Stomach (tissue), 9 donors: Measurements from ENCODE around the gene LTB. TPM values are rescaled to one million over a fixed set of nuclear protein-coding genes. Genes with fewer than 3 reads are reported as not detected.

Source experiments
- DNase-seq, 2 donors: peaks; one replicate each; pipeline versions ENCODE4 v3.0.0 to v3.0.0-alpha.2; 2013 to 2019
- H3K27ac ChIP-seq, 5 donors: fragments of 200-600 bp in 4 of 5; sonication (generic) in 4 of 5; one replicate each; pipeline ENCODE4 v1.5.1; 2013 to 2019; ENCODE audit warnings: mild to moderate bottlenecking in 1 of 5, moderate library complexity in 1 of 5
- H3K27me3 ChIP-seq, 3 donors: fragments of 200-600 bp; sonication (generic); one replicate each; pipeline ENCODE4 v1.5.1; 2017 to 2019; ENCODE audit warnings: mixed run types in 1 of 3
- H3K36me3 ChIP-seq, 4 donors: fragments of 200-600 bp; sonication (generic); 1 replicate in 3 of 4; 2 replicates in 1 of 4; pipeline ENCODE4 v1.5.1; 2016 to 2019
- H3K4me1 ChIP-seq, 4 donors: fragments of 200-600 bp; sonication (generic); one replicate each; pipeline ENCODE4 v1.5.1; 2016 to 2019
- H3K4me3 ChIP-seq, 4 donors: fragments of 200-600 bp; sonication (generic) in 3 of 4; one replicate each; pipeline ENCODE4 v1.5.1; 2016 to 2019; ENCODE audit warnings: mild to moderate bottlenecking in 1 of 4
- H3K9me3 ChIP-seq, 4 donors: fragments of 200-600 bp; sonication (generic); one replicate each; pipeline ENCODE4 v1.5.1; 2016 to 2019
- EP300 ChIP-seq: sonication (generic); formaldehyde crosslinking; IDR thresholded peaks from one replicate; pipeline ENCODE4 v1.6.1; 2017; ENCODE audit warnings: antibody characterized with exemption
- POLR2A ChIP-seq, 4 donors: fragments of 450-650 bp; IDR thresholded peaks; one replicate each; pipeline ENCODE4 v1.6.1; 2016; ENCODE audit warnings: antibody characterized with exemption in 4 of 4, control low read depth in 2 of 4, mild to moderate bottlenecking in 1 of 4, moderate library complexity in 1 of 4
- POLR2AphosphoS5 ChIP-seq, 3 donors: sonication (generic); formaldehyde crosslinking; IDR thresholded peaks; one replicate each; pipeline ENCODE4 v1.6.1; 2016; ENCODE audit warnings: antibody characterized with exemption in 3 of 3
- WGBS, 5 donors: extraction: QIAGEN DNeasy Blood & Tissue Kit in 3 of 5; methylation state at CpG; one replicate each; pipeline versions ENCODE4 v1.1.5 to v1.1.7; 2013 to 2018; 5-methylcytosine and 5-hydroxymethylcytosine counted together
- intact Hi-C: fragments of 100-400 bp; cut with DNase I; formaldehyde crosslinking; loops from one replicate; pipeline ENCODE4 v1.15.1; 2023; ENCODE audit warnings: low total_unique reads
- polyA plus RNA-seq, 3 donors: library from polyadenylated mRNA; stranded (reverse); fragments of 200-250 nt; gene quantifications; one replicate each; pipeline ENCODE4 v1.2.3, GENCODE V29; 2013
- total RNA-seq, 5 donors: library from RNA; depleted of rRNA; stranded (reverse); fragments of >200 nt; gene quantifications; one replicate each; pipeline versions ENCODE4 v1.1.0 to v1.2.3, GENCODE V29; 2014 to 2016
- TF ChIP-seq, protein P1 (sequence below), 7 experiments: fragments of 450-650 bp in 4 of 7; fragments of 200-600 bp in 3 of 7; sonication (generic) in 3 of 7; IDR thresholded peaks; one replicate each; pipeline ENCODE4 v1.5.1; 2016 to 2019; ENCODE audit warnings: antibody characterized with exemption in 7 of 7, control low read depth in 2 of 7, mild to moderate bottlenecking in 1 of 7
- donor health status: healthy with polysubstance abuse.
- donor health status: Bipolar disorder and iron deficiency.
- donor health status: healthy.

LTB gene
- total and polyA plus RNA-seq, 8 donors, result 4.2 to 13.4 (median 6.9) TPM; not detected in 4

DNA sequence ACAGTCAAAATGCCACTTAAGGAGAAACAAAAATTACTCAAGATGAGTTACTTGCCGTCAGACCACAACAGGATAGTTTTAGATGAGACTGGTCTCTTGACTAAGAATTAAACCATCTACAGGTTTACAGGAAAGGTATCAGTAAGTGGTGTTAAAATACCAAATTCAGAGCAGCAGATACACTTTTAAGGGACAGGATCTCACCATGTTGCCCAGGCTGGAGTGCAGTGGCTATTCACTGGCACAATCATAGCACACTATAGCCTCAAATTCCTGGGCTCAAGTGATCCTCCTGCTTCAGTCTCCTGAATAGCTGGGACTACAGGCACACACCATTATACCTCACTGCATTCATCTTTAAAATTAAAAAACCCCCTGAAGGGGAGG lies 48.8 kb downstream of the LTB start:
- H3K4me3 ChIP-seq, result no peak overlapping the region
- H3K36me3 ChIP-seq, result peaks cover 87 to 93% (median 91%) of the 10 kb centered on the region in 4 donors
- WGBS, 5 donors, result 74 to 100% (median 82%) methylated on average over 1 of the region's 1 CpG
- no peak for DNase-seq
- H3K27ac ChIP-seq, result no peak overlapping the region
- no peak for TF ChIP-seq EP300
- TF ChIP-seq POLR2A (IDR thresholded peaks at IDR 0.05), result no peak
- TF ChIP-seq, protein P1, sequence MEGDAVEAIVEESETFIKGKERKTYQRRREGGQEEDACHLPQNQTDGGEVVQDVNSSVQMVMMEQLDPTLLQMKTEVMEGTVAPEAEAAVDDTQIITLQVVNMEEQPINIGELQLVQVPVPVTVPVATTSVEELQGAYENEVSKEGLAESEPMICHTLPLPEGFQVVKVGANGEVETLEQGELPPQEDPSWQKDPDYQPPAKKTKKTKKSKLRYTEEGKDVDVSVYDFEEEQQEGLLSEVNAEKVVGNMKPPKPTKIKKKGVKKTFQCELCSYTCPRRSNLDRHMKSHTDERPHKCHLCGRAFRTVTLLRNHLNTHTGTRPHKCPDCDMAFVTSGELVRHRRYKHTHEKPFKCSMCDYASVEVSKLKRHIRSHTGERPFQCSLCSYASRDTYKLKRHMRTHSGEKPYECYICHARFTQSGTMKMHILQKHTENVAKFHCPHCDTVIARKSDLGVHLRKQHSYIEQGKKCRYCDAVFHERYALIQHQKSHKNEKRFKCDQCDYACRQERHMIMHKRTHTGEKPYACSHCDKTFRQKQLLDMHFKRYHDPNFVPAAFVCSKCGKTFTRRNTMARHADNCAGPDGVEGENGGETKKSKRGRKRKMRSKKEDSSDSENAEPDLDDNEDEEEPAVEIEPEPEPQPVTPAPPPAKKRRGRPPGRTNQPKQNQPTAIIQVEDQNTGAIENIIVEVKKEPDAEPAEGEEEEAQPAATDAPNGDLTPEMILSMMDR (IDR thresholded peaks at IDR 0.05), result no peak
- no peak for TF ChIP-seq POLR2AphosphoS5 (IDR thresholded peaks at IDR 0.05)
- no peaks in the 10 kb centered on the region for H3K9me3 ChIP-seq
- H3K27me3 ChIP-seq, result no peaks in the 10 kb centered on the region
- intact Hi-C loops, result no loop called here
- peaks cover under 1 to 35% (median 21%) of the 10 kb centered on the region in 4 donors for H3K4me1 ChIP-seq

GRCh38 chr6:31532644-31533454 lies 49.4 kb downstream of the LTB start:
- peaks cover 81 to 87% (median 85%) of the 10 kb centered on the region in 4 donors for H3K36me3 ChIP-seq
- DNase-seq, result no peak
- no peak overlapping the region for H3K4me3 ChIP-seq
- no peaks in the 10 kb centered on the region for H3K27me3 ChIP-seq
- no peak overlapping the region for H3K27ac ChIP-seq
- TF ChIP-seq EP300 (no peak), POLR2A (IDR thresholded peaks at IDR 0.05) (no peak), POLR2AphosphoS5 (IDR thresholded peaks at IDR 0.05) (no peak)
- TF ChIP-seq, protein P1 (IDR thresholded peaks at IDR 0.05), result no peak
- intact Hi-C loops, result no loop called here
- no peaks in the 10 kb centered on the region for H3K9me3 ChIP-seq
- peaks cover 0 to 29% (median 16%) of the 10 kb centered on the region in 4 donors for H3K4me1 ChIP-seq
- 57 to 68% (median 63%) methylated on average over 9 of the region's 9 CpGs for WGBS, 5 donors

DNA sequence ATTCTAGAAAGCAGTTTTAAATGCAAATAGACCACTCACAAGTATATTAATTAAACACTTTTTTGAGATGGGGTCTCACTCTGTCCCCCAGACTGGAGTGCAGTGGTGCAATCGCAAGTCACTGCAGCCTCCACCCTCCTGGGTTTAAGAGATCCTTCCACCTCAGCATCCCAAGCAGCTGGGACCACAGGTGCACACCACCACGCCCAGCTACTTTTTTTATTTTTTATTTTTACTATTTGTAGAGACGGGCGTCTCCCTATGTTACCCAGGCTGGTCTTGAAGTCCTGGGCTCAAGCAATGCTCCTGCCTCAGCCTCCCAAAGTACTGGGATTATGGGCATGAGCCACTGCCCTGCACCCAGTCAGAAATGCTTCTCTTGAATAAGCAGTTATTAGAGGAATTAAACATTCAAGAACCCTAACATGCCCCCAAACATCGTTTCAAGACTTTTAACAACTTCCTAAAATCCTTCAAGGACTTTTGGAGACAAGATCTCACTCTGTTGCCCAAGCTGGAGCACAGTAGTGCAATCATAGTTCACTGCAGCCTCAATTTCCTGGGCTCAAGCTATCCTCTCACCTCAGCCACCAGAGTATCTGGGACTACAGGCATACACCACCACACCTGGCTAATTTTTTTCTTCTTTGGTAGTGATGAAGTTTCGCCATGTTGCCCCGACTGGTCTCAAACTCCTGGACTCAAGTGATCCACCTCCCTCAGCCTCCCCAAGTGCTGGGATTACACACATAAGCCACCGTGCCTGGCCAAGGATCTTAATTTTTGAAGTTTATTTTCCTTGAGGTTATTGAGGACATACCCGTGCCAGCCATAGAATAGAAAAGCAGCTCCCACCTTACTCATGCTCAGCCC lies 50.2 kb downstream of the LTB start:
- intact Hi-C loops, result no loop called here
- no peak overlapping the region for H3K4me3 ChIP-seq
- H3K27me3 ChIP-seq, result no peaks in the 10 kb centered on the region
- DNase-seq, result no peak
- H3K36me3 ChIP-seq, result peaks cover 72 to 78% (median 77%) of the 10 kb centered on the region in 4 donors
- no peaks in the 10 kb centered on the region for H3K9me3 ChIP-seq
- peaks cover 0 to 20% (median 11%) of the 10 kb centered on the region in 4 donors for H3K4me1 ChIP-seq
- WGBS, 5 donors, result 67 to 70% (median 70%) methylated on average over 9 of the region's 9 CpGs
- no peak overlapping the region for H3K27ac ChIP-seq
- TF ChIP-seq EP300 (no peak), POLR2A (IDR thresholded peaks at IDR 0.05) (no peak), POLR2AphosphoS5 (IDR thresholded peaks at IDR 0.05) (no peak)
- TF ChIP-seq, protein P1 (IDR thresholded peaks at IDR 0.05), result no peak

DNA sequence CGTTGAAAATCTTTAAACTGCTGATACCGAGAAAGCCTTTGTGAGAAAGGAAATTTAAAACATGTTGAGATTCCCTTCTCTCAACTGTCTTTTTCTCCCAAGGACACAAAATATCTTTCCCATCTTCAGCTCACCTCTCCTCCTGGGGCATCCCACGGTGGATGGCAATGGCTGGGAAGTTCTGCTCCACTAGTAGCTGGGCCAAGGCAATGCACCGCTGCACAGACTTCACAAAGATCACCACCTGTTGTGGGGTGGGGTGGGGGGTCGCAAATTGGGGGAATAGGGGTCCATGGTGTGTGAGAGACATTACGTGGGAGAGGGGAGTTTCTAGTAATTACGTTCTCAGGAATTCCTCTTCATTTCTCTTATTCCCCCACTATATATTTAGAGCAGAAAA lies 51.1 kb downstream of the LTB start:
- intact Hi-C loops, result no loop called here
- no peak for DNase-seq
- Histone ChIP-seq H3K9me3 (no peaks in the 10 kb centered on the region), H3K27me3 (no peaks in the 10 kb centered on the region), H3K4me3 (no peak overlapping the region), H3K4me1 (peaks cover 0 to 12% (median 8%) of the 10 kb centered on the region in 4 donors), H3K36me3 (peaks cover 64 to 70% (median 68%) of the 10 kb centered on the region in 4 donors), H3K27ac (no peak overlapping the region)
- TF ChIP-seq EP300, result no peak
- TF ChIP-seq, protein P1 (IDR thresholded peaks at IDR 0.05), result no peak
- no peak for TF ChIP-seq POLR2AphosphoS5 (IDR thresholded peaks at IDR 0.05)
- TF ChIP-seq POLR2A (IDR thresholded peaks at IDR 0.05), result no peak
- WGBS, 5 donors, result 88 to 94% (median 92%) methylated on average over 7 of the region's 7 CpGs
